M059J (cell line): ENCODE measurements around the gene ACAN. TPM values are rescaled to one million over a fixed set of nuclear protein-coding genes. Genes with fewer than 3 reads are reported as not detected.
A peak's percentile ranks its signal among the peaks of the same experiment; 100 is the strongest.

ENCODE experiments used
- DNase-seq: peaks from one replicate; pipeline ENCODE4 v3.0.0-alpha.2; 2012; ENCODE audit warnings: low read depth
- total RNA-seq: library from RNA; depleted of rRNA; stranded (reverse); fragments of >200 nt; shearing (Covaris generic); gene quantifications from 2 replicates; pipeline ENCODE4 v1.2.3, GENCODE V29; 2014

ACAN gene
- total RNA-seq, 1 experiment from 2014 or later: not detected

GRCh38 chr15:88802250-88802990 is 816 bp upstream of the ACAN start:
- no peak for DNase-seq

GRCh38 chr15:88802991-88803240 is 320 bp upstream of the ACAN start:
- DNase-seq: no peak

DNA sequence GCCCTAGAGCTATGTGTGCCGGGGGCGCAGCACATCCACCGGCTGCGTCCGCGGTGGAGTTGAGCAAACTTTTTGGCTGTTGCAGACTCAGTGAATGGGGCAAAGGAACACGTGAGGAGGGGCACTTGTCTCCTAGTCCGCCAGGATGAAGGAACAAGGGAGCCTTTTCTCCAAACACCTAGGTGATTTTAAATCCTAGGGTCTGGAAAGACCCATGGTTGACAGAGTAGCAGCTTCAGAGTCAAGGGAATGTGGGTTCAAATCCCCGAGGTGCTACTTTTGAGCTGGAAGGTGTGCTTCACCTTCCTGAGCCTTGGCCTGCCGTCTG is 648 bp downstream of the ACAN start:
- DNase-seq: no peak

DNA sequence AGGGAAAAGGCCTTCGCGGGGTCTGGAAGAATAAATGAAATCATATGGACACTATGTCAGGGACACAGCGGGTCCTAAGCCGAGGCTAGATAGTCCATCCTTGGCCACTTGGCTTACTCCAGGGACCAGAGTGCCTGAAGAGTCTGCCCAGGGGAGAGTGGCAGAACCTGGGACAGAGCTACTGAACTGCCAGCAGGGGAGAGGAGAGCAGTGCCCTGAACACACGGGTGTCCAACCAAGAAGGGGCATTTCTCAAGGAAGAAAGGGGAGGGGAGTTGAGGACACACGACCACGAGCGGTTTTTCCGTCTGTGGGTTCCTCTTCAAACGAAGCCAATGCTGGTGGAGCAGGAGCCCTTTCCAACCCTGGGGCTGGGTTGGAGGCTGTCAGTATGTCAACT is 1.0 kb downstream of the ACAN start:
- peak; percentile 7 for DNase-seq

DNA sequence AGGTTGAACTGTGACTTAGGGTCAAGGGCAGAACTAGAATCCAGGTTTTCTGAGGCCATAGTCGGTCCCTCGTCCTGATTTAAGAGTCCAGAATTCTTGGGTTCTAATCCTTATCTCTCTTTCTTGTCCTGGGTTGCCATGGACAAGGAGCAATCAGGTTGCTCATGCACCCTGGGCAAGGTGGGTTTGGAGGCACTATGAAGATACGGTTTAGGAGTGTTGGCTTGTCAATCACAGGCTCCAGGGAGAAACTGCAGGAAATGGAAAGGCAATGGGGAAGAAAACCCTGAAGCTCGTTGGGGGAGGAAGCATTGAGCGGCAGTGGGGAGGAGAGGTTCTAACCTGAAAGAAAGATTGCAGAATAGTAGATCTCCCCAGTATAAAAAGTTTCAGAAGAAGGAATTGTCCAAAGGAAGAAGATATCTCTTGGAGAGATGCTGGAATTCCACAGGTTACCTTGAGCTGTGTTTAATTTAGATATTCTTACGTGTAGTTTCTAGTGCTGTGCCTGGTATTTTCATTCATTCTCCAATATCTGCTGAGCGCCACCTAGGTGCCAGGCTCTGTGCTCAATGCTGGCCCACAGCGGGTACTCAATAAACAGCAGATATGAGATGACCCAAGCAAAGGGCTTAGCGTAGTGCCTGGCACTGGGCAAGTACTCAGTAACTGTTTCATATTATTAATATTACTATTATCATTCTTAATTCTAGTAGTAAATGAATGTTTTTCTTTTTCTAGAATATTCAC is 2.0 kb downstream of the ACAN start:
- DNase-seq: no peak

- DNase-seq: peak; percentile 46
These were observed 7.2 kb downstream of the ACAN start for GRCh38 chr15:88810446-88810845.

- no peak for DNase-seq
These were observed 8.9 kb downstream of the ACAN start for GRCh38 chr15:88812133-88812532.

DNA sequence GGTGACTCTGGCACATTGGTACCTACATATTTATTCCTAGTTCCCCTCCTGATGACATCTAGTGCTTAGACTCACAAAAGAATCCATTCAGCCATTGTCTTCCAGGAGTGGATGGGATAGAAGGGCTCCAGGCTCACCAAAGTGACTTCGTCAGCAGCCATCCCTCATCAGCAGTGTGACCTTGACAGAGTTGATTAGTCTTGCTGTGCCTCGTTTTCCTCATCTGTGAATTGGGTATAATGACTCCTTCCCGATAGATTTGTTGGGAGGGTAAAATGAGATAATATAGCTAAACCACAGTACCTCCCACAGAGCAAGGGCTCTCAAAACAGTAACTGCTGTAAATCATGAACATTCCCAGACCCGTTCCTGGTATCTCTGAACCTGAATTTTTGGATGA is 10.7 kb downstream of the ACAN start:
- DNase-seq: no peak

DNA sequence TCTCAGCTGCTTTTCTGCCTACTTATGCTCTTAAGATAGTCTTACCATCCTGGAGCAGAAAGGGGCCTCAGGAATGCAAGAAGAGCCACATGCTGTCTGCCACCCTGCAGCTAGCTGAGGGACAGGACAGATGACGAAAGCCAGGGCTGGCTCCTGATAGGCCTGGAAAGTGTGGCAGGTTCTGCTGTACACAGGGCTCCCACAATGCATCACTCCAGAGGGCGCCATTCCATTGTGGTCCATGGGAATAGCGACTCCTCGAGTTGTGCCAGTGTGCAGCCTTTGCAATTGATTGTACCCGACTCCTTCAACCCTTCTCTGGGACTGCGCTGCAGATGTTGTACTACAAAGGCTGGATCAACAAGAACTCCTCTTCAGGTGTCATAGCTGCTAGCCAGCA is 11.2 kb downstream of the ACAN start:
- DNase-seq: peak; percentile 2

DNA sequence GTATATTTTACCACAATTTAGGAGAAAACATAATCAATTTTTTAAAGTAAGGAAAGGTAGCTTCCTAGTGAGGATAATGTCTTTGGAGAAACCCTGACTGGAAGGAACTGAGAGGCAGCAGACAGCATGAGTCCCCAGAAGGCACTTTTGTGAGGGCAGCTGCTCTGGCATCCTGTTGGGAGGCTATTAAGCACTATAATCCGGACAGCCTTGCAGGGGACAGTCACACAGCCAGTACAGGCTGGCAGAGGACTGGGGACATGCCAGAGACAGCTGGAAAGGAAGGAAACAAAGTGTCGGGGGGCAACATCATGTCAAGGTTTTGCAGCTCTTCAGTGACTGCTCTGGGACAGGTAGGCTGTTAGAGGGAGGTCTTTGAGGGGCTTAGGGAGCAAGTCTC is 15.7 kb downstream of the ACAN start:
- DNase-seq: no peak

GRCh38 chr15:88821993-88822392 is 18.8 kb downstream of the ACAN start:
- no peak for DNase-seq

DNA sequence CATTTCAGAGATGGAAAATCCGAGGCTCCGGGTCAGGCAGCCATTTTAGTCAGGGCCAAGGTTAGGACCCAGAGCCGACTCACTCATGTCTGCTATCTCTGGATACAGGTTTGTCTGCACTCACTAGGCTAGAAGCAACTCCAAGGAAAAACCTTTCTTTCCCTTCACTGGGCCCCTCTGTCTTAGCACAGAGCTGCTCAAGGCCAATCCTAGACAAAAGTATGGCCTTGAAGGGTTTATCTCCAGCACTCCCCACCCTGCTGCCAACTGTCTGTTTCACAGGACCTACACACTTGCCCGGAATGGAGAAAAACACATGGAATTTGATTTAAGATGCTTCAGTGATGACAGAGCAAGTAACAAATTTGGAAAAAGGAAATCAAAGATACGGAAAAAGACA is 25.6 kb downstream of the ACAN start:
- no peak for DNase-seq

- DNase-seq: no peak
These were observed 26.8 kb downstream of the ACAN start for GRCh38 chr15:88830016-88830415.

GRCh38 chr15:88832820-88833730 is 29.8 kb downstream of the ACAN start:
- DNase-seq: no peak

- no peak for DNase-seq
These were observed 30.5 kb downstream of the ACAN start for GRCh38 chr15:88833731-88834100.

DNA sequence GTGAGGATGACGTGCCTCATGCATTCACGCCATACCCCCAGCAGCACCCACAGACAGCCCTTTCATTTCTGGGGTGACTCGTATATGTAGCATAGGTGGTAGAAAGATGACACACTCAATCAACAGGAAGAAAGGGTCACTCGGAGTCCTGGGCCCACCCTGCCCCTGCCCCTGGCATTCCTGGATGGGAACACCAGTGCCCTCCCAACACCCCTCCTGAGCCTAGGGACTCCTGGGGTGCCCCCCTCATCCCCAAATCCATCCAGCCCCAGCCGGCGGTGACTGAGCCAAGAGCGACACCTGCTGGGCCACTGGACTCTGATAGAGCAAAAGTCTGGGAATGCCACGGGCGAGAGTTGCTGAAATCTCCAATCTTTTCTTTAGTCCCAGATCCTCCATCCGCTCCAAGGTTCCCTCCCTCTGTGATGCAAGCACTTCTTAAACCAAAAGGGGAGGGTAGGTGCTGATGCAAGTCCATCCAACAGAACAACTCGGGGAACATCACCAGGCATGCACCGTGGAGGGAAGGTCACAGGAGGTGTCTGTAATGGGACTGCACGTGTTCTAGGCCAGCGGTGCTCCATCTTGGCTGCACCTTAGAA is 31.1 kb downstream of the ACAN start:
- peak; percentile 20 for DNase-seq

GRCh38 chr15:88835119-88835518 is 31.9 kb downstream of the ACAN start:
- DNase-seq: no peak

DNA sequence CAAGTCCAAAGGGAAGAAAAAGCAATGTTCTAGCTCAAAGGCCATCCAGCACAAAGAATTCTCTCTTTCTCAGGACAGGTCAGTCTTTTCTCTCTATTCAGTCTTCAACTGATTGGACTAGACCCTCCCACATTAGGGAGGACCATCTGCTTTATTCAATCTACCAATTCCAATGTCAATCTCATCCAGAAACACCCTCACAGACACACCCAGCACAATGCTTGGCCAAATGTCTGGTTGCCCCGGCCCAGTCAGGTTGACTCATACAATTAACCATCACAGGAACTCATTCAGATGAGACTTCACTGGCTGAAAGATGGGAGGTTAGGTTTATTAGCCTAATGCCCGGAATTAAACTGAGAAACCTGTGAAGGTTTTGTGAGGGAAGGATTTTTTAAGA is 32.4 kb downstream of the ACAN start:
- peak; percentile 11 for DNase-seq

GRCh38 chr15:88838667-88839066 is 35.4 kb downstream of the ACAN start:
- no peak for DNase-seq

GRCh38 chr15:88839146-88839545 is 35.9 kb downstream of the ACAN start:
- no peak for DNase-seq

GRCh38 chr15:88839961-88840360 is 36.7 kb downstream of the ACAN start:
- DNase-seq: no peak

- DNase-seq: no peak
These were observed 38.0 kb downstream of the ACAN start for GRCh38 chr15:88841236-88841635.

DNA sequence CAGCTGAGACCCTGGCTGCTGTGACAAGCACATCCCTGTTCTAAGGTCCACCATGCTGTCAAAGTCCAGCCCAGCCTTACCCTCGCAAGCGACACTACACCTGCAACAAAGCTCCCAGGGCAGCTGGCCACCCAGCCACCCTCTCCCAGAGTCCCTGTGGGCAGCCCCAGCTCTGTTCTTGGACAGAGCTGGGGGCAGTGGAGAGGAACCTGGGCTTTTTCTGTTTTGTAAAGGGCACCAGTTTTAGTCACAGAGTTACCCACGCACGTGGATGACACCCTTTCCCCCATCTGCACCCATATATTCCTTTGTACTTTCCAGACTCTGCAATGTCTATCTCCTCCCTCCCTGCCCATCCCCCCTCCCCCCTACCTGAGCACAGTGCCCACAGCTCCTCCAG is 38.9 kb downstream of the ACAN start:
- no peak for DNase-seq
